Glomerular endothelial cell (primary cell): ENCODE data around the gene UBA6. TPM values are rescaled to one million over a fixed set of nuclear protein-coding genes. Genes with fewer than 3 reads are reported as not detected.
"Not testable (repeated sequence)": the region's sequence is repeated elsewhere in the genome, so short reads cannot be mapped to it uniquely, and the experiment has no call there.

Experiments used
- DNase-seq: peaks from one replicate; pipeline ENCODE4 v3.0.0-alpha.2; 2011; ENCODE audit warnings: low read depth, low spot score; ENCODE audit errors: extremely low read depth
- total RNA-seq: library from RNA; depleted of rRNA; stranded (reverse); fragments of >200 nt; gene quantifications from 2 replicates; pipeline ENCODE4 v1.2.3, GENCODE V29; 2015

Gene UBA6
- total RNA-seq, 1 donor from 2014 or later: 73.7 TPM

DNA sequence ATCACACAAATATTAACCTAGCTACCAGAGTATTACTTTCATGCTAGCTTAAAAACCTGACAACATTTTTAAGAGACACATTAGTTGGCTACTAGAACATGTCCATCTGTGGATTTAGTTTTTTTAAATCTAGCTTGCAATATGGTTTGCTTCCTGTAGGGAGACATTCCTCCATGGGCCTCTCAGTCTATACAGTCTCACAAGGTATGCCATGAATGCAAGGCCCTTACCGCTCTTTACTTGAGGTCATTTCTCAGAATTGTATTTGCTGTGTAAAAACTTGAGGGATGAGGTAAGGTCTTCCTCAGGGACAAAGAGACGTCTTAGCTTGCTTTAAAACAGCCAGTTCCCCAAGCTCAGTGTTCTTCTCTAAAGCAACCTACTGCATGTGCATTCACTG lies 26.9 kb downstream of the UBA6 start:
- no peak for DNase-seq

- no peak for DNase-seq
Measured at GRCh38 chr4:67668315-67668714, 32.6 kb downstream of the UBA6 start.

DNA sequence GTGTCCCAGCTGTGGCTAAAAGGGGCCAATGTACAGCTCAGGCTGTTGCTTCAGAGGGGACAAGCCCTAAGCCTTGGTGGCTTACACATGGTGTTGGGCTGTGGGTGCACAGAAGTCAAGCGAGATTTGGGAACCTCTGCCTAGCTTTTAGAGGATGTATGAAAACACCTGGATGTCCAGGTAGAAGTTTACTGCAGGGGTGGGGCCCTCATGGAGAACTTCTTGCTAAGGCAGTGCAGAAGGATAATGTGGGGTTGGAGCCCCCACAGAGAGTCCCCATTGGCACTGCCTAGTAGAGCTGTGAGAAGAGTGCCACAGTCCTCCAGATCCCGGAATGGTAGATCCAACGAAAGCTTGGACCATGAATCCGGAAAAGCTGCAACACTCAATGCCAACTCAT lies 40.5 kb downstream of the UBA6 start:
- DNase-seq: no peak

DNA sequence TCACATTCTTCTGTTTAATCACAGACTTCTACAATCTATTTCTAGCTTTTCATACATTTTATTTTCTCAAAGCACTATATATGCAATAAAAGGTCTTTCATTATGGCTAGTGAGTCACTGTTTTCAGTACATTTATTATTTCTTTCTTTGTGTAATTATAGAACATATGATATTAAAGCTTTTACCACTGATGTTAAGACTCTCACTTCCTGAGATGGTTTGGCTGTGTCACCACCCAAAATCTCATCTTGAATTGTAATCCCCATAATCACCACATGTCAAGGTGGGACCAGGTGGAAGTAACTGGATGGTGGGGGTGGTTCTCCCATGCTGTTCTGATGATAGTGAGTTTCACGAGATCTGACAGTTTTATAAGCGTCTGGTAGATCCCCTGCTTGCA lies 41.9 kb downstream of the UBA6 start:
- DNase-seq: no peak

DNA sequence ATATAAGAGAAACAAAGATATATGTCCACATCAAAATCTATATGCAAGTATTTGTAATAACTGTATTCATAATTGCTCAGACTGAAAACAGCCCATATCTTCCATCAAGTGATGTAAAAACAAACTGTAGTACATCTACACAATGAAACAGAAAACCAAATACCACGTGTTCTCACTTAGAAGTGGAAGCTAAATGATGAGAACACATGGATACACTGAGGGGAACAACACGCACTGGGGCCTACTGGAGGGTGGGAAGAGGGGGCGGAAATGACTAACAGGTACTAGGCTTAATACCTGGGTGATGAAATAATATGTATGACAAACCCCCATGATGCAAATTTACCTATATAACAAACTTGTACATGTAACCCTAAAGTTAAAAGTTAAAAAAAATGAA lies 42.7 kb downstream of the UBA6 start:
- no peak for DNase-seq

DNA sequence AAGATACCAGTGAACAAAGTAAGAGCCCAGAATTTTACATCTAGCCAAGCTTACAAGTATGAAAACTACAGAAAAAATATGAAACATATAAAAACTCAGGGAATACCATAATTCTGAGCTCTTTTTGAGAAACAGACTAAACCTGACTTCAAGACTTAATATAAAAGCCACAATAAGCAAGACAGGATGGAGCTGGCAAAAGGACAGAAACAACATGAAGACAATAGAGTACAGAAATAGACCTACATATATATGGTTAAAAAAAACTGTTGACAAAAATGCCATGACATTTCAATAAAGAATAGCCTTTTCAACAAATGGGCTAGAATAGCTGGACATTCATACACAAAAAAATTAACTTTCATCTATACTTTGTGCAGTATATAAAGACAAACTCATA lies 49.4 kb downstream of the UBA6 start:
- DNase-seq: peak; percentile 9

DNA sequence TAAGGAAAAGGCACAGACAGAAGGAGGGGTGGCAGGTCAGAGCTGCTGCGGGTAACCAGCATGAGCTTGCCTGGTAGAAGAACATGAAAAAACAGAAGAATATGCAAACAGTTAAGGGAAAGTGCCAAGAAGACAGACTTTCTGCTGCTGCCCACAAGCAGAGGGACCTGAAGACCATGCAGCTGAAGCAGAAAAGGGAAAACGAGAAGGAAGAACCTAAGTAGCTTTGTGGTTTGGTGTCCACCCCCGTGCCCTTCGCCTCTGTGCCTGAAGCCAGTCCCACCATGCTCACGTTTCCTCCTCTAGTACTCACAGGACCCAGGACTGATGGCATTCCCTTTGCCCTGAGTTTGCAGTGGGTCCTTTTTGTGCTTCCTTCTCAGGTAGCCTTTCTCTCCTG lies 62.8 kb downstream of the UBA6 start:
- DNase-seq: no peak

- DNase-seq: not testable (repeated sequence)
Measured at GRCh38 chr4:67636978-67637377, 64.0 kb downstream of the UBA6 start.

DNA sequence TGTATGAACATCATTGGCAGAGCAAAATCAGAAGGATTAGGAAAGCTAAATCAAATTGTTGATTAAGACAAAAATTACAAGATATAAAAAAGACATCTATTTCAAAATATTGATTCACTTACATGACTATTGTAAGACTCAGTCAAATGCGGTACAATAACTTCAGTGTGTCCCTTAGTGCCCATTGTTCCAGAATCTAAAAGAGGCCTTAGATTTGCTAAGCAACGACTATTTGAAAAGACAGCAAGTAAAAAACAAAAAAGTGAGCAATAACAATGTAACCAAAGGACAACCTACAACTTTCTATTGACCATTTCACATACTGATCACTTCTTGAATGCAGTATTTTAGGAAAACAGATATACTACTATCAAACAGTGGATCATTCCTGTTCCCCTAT lies 65.6 kb downstream of the UBA6 start:
- no peak for DNase-seq

DNA sequence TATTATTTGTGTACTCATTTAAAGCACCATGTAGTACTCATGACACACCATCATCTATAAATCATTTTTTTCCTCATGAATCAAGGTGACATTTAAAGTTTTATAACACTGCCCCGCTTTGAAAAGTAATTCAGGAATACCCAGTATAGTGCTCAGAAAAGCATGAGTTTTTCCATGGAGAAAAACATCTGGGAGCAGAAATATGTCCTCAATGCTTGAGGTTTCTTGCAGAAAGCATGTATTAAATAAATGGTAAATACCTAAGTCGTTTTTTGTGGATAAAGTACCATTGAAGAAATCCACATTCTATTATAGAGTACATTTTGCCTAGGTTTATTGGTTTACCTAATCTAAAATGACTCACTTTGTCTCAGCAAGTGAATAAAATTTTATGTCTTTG lies 66.2 kb downstream of the UBA6 start:
- DNase-seq: no peak

GRCh38 chr4:67632492-67632891 lies 68.5 kb downstream of the UBA6 start:
- no peak for DNase-seq

DNA sequence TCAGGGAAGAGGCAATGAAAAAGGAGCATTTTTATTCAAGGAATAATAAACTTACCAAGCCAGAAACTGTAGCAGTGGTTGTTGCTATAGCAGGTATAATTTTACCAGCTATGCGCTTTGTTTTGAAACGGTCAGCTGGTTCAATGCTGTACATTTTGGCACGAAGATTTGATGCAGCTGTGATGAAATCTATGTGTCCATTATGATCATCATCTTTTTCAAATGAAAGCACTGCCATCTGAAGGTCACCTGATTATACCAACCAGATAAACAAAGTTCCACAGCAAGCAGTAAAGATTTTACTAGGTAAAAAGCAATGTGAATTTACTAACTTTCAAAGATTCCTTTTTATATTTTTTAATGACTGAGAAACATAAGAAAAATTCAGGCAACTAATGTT lies 76.0 kb downstream of the UBA6 start:
- DNase-seq: no peak

- no peak for DNase-seq
Measured at GRCh38 chr4:67616478-67616877, 84.5 kb downstream of the UBA6 start.

DNA sequence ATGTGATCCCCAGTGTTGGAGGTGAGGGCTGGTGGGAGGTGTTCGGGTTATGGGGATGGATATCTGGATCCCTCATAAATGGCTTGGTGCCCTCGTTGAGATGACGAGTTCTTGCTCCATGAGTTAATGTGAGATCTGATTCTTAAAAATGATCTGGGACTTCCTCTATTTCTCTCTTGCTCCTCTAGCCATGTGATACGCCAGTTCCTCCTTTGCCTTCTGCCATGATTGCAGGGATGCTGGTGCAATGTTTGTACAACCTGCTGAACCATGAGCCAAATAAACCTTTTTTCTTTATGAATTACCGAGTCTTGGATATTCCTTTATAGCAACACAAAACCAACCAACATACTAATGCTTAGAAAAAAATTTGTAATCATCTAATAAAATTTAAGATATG lies 85.8 kb downstream of the UBA6 start:
- no peak for DNase-seq

DNA sequence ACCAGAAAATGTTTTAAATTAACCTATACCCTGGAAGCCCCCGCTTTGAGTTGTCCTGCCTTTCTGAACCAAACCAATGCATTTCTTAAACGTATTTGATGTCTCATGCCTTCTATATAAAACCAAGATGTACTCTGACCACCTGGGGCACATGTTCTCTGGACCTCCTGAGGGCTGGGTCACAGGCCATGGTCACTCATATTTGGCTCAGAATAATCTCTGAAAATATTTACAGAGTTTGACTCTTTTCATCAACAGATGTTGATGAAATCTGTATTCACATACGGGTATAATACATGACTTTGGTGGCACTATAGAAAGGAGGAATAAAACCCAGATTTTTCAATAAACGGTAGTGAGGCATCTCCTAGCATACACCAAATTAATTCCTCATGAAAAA lies 86.8 kb downstream of the UBA6 start:
- no peak for DNase-seq

DNA sequence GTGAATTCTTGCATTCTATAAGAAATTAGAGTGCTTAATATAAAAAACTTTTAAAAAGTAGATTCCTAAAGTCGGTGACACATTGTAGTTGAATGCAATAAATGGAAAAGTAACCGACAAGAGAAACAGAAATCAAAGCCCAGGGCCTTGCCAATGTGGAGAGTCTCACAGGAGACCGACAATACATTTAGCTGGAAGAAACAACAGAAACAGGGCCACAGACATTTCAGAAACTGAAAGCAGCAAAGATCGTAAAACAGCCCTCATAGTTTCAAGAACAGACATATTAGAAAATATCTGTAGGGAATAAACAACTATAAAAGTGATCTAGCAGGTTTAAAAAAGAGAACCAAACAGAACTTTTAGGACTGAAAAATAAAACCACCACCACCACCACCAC lies 92.9 kb downstream of the UBA6 start:
- no peak for DNase-seq

- DNase-seq: no peak
Measured at GRCh38 chr4:67604749-67605148, 96.2 kb downstream of the UBA6 start.

DNA sequence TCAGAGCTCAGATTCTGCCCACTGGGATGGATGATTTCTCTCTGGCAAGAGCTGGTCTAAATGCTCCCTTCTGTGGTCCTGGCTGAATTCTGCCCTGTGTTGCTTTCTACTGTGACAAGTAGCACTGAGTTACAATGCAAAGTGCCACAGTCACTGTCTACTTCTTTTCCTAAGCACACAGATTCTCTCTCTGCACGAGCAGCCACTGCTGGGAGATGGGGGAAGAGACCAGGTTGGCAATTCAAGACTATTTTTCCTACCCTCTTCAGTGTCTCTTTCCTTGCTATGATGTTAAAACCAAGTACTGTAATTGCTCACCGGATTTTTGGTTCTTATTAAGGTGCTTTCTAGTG lies 97.0 kb downstream of the UBA6 start:
- DNase-seq: no peak

GRCh38 chr4:67603310-67604028 lies 97.5 kb downstream of the UBA6 start:
- DNase-seq: no peak

- no peak for DNase-seq
Measured at GRCh38 chr4:67593741-67594175, 107.2 kb downstream of the UBA6 start.

- no peak for DNase-seq
Measured at GRCh38 chr4:67587156-67587555, 113.8 kb downstream of the UBA6 start.

DNA sequence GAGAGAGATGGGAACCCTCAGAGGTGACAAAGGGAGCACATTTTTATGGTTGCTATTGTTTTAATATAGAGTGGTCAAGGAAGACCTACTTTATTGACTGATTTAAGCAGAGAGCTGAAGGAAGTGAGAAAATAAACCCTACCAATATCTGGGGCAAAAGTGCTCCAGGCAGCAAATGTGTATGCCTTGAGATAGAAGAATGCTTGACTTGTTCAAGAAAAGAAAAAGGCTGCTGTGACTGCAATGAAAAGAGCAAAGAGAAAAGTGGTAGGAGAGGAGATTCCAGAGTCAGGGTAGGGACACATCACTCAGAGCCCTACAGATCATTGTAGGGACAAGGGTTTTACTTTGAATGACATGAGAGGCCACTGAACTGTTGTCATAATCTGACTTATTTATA lies 116.5 kb downstream of the UBA6 start:
- DNase-seq: no peak

DNA sequence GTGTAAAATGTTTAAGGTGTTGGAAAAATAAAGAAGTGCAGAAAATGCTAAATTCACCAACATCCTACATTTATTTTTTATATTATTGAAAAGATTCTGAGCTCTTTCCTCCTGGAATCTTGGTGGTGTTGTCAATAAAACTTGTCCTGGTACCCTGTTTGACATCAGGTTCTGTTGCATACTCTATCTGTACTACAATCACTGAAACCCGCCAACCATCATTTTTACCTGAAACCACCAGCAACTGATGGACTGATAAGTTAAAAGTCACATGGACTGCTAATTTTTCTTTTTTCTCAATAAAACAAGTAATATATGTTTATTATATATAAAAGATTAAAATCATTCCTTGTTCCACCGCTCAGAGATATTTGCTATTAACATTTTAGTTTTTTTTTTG lies 119.0 kb downstream of the UBA6 start:
- DNase-seq: no peak
